Suppressor macrophage treated with lipopolysaccharide for 4 hours (primary cell): ENCODE results near the gene APOBEC3C.
"Not testable (repeated sequence)": the region's sequence is repeated elsewhere in the genome, so short reads cannot be mapped to it uniquely, and the experiment has no call there.

Experiments
- DNase-seq: peaks from one replicate; pipeline ENCODE4 v3.0.0-alpha.2; 2020

Gene APOBEC3C

DNA sequence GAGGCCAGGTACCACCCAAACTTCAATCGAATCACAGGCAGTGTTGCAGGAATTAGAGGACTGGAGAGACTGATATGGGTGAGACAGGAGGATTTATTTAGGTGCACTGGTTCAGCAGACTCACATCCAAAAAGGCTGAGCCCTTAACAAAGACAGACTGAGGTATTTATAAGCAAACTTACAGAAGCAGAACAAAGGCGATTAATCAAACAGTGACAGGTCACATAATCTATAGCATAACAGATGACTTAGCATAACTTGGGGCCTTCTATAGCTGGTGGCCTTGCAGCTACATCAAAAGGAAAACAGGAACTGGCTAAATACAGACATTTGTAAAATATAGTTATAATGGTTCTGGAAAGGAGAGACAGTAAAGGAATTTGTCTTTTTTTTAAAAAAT is 29.8 kb upstream of the APOBEC3C start:
- DNase-seq, result no peak

DNA sequence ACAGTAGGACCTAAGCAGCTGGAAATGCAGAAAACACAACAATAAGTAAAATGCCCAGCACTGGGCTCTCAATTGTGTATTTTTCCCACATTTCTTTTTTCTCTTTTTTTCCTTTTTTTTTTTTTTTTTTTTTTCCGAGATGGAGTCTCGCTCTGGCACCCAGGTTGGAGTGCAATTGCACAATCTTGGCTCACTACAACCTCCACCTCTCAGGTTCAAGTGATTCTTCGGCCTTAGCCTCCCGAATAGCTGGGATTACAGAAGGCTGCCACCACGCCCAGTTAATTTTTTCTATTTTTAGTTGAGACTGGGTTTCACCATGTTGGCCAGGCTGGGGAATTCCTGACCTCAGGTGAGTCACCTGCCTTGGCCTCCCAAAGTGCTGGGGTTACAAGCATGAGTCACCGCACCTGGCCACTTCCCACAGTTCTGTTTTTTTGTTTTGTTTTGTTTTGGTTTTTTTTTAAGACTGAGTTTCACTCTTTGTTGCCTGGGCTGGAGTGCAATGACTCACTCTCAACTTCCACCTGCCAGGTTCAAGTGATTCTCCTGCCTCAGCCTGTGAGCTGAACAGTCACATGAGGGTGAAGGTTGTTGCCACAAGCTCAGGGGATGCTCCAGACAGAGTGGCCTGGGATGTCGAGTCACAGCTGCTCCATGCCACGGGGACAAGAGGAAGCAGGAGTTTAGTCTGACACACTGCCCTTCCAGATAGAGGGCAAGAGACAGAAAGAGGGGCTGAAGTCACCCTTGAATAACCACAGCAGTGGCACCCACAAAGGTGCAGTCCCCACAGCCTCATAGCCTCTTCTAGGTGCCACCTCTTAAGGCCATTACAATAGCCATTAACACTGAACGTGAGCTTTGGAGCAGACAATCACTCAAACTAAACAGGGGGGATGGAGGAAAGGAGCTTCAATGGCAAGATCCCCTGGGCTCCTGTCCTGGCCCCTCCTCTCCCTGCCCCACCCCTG is 29.0 kb upstream of the APOBEC3C start:
- not testable (repeated sequence) for DNase-seq

DNA sequence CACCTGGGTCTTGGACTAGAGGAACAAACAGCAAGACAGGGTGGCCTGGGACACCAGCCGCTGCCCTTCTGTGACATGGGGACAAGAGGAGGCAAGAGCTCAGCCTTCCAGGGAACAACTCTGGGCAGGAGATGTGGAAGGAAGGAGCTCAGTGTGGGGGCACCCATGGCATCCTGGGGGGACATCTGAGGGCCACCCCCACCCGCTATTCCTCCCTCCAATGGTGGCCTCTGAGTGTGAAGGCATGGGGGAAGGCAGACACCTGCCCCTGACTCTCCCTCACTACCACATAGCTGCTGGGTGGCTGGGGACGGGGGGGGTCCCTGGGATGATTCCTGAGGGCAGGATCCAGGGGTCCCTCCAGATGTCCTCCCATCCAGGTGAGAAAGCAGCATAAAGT is 27.4 kb upstream of the APOBEC3C start:
- no peak for DNase-seq

DNA sequence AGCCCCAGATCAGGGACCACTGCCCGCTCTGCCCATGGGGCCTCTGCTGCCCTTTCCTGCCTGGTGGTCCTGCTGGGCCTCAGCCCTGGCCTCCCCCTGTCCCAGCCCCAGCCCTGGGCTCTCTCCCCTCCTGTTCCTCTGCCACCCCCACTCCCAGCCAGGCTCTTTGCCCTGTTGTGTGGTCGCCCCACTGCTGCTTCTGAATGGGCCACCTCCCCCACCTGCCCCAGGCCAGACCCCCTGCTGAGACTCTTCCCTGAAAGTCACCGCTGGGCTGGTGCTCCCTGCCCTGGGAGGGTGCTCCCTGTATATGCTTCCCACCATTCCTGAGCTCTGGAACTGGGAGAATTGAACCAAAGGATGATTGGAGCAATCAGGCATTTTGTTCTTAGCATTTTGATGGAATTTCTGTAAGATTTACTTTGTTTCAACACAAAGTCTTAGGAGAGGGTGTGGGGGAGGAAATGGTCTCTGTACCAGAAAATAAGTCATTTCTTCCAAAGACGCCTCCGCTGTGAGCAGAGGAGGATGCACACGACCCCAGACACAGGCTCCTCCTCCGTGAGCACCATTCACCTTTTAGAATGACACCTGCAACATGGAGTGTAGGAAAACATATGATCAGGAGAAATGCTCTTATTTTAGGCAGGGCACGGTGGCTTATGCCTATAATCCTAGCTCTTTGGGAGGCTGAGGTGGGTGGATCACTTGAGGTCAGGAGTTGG is 26.7 kb upstream of the APOBEC3C start:
- DNase-seq, result no peak

DNA sequence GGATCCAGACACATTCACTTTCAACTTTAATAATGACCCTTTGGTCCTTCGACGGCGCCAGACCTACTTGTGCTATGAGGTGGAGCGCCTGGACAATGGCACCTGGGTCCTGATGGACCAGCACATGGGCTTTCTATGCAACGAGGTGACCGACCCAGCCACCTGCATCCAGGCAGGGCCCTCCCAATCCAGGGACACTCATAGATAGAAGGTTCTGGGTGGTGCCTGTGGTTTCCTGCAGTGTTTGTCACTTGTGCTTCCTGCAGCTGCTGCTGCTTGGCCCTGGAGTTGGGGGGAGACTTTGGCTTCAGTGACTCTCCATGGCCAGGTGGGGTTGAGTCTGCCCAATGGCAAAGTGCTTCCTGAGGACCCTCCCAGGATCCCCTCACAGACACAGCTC is 24.6 kb upstream of the APOBEC3C start:
- DNase-seq, result no peak

DNA sequence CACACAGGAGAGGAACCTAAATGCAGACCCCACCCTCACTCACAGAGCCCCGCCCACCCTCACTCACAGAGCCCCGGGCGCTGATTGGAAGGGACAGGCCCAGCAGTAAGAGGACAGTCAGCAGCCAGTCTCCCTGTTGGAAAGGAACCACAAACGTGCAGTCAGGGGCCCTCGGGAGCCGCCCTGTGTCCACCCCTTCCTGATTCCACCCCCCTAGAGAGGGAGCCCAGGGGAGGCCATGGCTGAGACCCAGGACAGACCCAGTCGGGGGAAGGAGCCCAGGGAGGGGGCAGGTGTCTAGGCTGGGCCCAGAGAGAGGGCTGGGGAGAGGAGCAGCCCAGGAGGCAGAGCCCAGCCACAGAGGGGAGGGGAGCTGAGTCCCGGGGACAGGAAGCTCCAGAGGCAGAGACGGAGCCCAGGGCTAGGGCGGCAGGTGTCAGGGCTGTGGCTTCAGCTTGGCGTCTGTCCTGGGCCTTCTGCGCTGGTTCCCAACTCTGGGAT is 21.1 kb upstream of the APOBEC3C start:
- not testable (repeated sequence) for DNase-seq

DNA sequence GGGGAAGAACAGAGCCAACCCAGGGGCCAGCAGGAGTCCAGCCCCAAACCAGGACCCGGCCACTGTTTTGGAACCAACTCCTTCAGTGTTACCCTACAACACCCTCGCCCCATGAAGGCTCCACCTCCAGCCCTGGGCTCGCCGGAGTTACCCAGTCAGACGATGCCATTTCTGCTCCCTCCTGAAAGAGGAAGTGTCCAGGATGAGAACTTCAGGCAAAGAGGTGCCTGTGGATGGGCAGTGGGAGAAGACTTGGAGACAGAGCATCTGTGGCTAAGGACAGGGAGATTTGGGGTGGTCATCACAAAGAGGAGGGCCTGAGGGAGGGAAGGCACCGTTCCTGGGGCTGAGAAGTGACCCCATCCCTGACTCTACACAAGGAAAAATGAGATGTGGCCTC is 18.0 kb upstream of the APOBEC3C start:
- no peak for DNase-seq

DNA sequence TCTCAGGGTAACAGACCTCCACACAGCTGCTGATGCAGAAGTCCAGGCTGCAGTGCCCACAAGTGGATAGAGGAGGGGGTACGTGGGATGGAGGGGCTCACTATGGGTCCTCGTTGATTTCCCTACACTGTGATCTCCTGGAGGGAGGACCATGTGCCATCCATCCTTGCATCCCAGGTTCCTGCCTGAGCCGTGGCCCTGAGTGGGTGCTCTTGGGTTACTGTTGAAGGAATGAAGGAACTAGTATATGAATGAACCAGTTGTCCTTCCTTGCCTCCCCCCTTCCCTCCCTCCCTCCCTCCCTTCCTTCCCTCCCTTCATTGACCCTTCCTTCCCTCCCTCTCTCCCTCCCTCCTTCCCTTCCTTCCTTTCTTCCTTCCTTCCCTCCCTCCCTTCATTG is 16.5 kb upstream of the APOBEC3C start:
- DNase-seq, result no peak

DNA sequence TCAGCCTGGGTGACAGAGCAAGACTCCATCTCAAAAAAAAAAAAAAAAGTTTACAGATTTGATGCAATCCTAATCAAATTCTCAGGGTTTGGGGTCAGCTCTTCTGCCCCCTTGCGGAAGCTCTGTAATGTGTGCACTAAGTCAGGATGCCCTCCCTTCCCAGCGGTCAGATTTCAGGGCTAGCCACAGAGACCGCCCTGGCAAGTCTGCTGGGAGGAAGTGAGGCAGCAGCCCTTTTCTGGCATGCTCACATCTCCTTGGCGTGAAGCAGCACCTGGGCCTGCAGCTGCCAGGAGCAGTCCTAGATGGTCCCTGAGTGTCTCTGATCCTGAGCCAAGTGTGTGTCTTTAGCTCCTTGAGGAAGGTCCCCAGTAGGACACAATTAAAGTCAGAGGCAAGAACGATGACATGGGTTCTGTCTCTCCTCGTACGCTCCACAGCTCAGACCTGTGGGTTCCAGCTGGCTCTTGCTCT is 10.9 kb upstream of the APOBEC3C start:
- DNase-seq, result peak; percentile 89

DNA sequence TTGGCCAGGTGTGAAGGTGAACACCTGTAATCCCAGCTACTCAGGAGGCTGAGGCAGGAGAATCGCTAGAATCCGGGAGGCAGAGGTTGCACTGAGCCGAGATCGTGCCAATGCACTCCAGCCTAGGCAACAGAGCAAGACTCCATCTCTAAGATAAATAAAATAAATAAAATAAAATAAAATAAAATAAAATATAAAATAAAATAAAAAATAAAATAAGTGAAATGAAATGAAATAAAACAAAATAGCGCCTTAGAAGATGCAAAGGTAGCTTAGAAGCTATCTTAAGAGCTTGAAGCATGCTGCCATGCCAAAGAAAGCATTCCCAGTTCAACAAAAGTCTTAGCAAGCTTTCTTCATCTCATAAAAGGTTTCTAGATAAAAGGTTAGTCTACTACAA is 6.9 kb upstream of the APOBEC3C start:
- DNase-seq, result no peak

DNA sequence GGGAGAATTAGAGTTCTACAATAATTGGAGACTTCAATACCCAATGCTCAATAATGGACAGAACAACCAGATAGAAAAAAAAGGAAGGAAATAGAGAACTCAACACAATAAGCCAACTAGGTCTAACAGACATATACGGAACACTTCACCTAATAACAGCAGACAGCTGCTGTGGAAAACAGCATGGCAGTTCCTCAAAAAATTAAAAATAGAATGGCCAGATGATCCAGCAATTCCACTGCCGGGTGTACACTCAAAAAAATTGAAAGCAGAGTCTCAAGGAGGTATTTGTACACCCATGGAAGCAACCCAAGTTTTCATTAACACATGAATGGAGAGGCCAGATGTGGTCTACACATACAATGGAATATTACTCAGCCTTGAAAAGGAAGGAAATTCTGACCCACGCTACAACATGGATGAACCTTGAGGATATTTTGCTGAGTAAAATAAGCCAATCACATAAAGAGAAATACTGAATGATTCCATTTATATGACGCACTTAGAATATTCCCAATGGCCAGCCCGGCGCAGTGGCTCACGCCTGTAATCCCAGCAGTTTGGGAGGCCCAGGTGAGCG is 5.7 kb upstream of the APOBEC3C start:
- not testable (repeated sequence) for DNase-seq

DNA sequence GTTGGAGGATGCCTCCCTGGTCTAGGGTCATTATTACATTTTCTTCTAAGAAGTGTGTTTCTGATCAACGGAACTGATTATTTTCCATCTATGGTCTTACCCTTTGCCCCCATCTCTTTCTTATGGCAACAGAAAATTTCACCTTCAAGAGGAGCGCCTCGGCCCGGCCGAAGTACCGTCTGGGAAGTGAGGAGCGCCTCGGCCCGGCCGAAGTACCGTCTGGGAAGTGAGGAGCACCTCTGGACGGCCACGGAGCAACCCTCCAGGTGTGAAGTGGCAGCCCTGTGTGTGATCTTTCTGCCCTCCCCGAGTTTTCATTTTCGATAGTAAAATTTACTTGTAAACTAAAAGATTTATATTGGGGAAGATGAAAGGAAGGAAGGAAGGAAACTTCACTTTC is 3.1 kb upstream of the APOBEC3C start:
- no peak for DNase-seq

DNA sequence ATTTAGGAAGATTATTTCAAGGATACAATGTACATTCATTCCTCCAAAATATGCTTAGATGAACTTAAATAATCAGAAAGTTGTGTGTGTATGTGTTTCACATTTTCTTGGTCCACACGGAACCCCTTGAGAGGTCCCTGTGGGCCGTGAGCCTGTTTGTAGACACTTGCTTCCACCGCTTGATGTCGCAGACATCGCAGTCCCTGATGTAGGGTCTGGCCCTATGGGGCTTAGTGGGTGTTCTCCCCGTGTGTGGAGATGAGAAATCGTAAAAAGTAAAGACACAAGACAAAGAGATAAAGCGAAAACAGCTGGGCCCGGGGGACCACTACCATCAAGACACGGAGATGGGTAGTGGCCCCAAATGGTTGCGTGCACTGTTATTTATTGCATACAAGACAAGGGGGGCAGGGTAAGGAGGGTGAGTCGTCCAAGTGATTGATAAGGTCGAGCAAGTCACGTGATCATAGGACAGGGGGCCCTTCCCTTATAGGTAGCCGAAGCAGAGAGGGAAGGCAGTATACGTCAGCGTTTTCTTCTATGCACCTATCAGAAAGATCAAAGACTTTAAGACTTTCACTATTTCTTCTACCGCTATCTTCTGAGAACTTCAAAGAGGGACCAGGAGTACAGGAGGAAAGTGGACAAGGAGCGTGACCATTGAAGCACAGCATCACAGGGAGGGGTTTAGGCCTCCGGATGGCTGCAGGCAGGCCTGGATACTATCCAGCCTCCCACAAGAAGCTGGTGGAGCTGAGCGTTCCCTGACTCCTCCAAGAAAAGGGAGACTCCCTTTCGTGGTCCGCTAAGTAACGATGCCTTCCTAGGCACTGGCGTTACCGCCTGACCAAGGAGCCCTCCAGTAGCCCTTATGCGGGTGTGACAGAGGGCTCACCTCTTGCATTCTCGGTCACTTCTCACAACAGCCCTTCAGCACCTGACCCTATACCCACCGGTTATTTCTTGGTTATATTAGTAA is 1.2 kb upstream of the APOBEC3C start:
- DNase-seq, result no peak

DNA sequence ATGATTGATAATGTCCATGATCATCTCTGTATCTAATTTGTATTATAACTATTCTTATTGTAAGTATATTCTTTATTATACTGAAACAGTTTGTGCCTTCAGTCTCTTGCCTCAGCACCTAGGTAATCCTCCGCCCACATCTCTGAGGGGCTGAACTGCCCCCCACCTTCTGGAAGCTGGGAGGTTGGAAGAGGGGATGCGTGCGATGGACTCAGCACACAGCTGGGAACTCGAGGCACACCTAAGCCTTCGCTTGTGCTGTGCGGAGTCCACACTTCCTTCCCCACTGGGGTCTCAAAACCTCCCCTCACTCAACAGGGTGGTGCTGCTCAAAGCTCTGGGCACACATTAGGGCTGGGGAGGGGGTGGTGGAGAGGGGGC is 506 bp upstream of the APOBEC3C start:
- DNase-seq, result not testable (repeated sequence)

DNA sequence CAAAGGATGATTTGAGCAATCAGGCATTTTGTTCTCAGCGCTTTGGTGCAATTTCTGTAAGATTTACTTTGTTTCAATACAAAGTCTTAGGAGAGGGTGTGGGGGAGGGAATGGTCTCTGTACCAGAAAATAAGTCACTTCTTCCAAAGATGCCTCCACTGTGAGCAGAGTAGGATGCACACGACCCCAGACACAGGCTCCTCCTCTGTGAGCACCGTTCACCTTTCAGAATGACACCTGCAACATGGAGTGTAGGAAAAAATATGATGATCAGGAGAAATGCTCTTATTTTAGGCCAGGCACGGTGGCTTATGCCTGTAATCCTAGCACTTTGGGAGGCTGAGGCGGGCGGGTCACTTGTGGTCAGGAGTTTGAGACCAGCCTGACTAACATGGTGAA is 665 bp downstream of the APOBEC3C start:
- DNase-seq, result not testable (repeated sequence)

DNA sequence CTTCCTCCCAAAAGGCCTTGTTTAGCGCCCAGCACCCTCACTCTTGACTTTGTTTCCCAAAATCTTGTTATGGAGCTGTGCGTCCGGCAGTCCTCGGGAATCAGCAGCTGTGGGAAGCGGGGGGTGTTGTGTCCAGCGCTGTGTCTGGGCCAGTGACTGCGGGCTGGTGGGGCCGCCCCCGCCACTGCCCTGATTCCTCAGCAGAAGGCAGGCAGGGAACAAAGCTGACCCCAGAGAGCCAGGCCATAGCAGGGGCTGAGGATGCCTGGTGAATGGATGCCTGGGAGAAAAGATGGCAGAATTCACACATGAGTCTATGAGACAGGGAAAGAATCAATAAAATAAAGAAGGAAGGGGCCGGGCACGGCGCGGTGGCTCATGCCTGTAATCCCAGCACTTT is 2.5 kb downstream of the APOBEC3C start:
- no peak for DNase-seq

DNA sequence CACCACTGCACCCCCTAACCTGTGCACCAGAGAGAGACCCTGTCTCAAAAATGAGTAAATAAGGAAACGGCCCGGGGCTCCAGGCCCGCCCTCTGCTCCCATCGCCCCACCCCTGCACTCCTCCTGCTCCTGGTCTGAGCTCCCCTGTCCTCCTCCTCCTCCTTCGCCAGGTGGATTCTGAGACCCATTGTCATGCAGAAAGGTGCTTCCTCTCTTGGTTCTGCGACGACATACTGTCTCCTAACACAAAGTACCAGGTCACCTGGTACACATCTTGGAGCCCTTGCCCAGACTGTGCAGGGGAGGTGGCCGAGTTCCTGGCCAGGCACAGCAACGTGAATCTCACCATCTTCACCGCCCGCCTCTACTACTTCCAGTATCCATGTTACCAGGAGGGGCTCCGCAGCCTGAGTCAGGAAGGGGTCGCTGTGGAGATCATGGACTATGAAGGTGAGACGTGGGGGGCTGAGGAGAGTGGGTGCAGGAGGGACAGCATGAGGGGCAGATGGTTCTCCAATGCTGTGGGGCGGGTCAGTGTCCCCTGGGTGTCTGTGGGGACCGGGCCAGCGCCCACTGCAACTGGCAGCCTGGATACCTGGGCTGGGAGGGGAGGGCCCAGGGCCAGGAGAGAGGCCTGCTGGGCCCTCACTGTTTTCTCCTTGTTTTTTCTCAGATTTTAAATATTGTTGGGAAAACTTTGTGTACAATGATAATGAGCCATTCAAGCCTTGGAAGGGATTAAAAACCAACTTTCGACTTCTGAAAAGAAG is 3.7 kb downstream of the APOBEC3C start:
- DNase-seq, result no peak

DNA sequence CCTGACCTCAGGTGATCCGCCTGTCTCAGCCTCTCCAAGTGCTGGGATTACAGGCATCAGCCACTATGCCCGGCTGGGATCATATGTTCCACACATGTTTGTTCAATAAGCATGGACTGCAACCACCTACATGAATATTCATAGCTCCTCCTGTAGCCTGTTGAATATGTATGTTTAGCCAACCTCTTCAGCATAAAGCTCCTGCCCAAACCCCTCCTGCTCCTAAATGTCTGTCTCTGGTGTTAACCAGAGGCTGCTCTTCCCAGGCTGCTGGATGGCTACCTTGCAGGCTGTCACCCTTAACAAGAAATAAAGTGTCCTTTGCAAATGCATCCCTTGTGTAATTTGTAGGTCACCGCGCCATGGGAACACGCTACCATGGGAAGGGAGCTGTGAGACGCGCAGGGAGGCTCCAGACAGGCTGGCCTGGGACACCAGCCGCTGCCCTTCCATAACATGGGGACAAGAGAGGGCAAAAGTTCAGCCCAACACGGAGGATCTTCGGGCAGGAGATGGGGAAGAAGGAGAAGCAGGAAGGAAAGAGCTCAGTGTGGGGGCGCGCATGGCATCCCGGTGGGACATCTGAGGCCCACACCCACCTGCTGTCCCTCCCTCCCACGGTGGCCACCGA is 6.1 kb downstream of the APOBEC3C start:
- DNase-seq, result not testable (repeated sequence)

DNA sequence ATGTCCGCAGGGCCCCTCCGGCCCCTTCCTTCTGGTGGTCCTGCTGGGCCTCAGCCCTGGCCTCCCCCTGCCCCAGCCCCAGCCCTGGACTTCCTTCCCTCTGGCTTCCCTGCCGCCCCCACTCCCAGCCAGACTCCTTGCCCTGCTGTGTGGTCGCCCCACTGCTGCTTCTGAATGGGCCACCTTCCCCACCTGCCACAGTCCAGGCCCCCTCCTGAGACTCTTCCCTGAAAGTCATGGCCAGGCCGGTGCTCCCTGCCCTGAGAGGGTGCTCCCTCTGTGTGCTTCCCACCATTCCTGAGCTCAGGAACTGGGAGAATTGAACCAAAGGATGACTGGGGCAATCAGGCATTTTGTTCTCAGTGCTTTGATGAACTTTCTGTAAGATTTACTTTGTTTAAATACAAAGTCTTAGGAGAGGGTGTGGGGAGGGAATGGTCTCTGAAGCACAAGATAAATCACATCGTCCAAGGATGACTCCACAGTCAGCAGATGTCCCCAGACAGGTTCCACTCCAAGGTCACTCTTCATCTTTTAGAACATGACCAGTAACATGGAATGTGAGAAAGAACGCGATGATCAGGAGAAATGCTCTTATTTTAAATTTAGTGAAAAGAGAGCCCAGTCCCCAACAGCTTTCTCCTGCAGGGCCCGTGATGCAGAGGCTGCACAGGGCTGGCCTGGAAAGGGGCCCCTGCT is 7.6 kb downstream of the APOBEC3C start:
- DNase-seq, result no peak
